Activated T-helper 2 cell treated with anti-CD3 and anti-CD28 coated beads, Interferon-gamma antibody, Interleukin-2, Interleukin-4, amounts not matched to agents 10 μg/mL and 5 μg/mL and 100 μg/mL, durations not matched to agents 14 hours and 24 hours and 36 hours (primary cell): ENCODE measurements around the gene SMIM3. TPM values are rescaled to one million over a fixed set of nuclear protein-coding genes. Genes with fewer than 3 reads are reported as not detected.
A peak's percentile ranks its signal among the peaks of the same experiment; 100 is the strongest.

Experiments
- DNase-seq: peaks from one replicate; pipeline ENCODE4 v3.0.0; 2021; ENCODE audit warnings: low spot score
- H3K27ac Mint-ChIP-seq: one replicate; pipeline ENCODE4 v1.8.0; 2021; ENCODE audit warnings: mixed read lengths
- H3K27me3 Mint-ChIP-seq: one replicate; pipeline ENCODE4 v1.8.0; 2021; ENCODE audit warnings: low read depth, mixed read lengths
- H3K36me3 Mint-ChIP-seq: one replicate; pipeline ENCODE4 v1.8.0; 2021; ENCODE audit warnings: low read depth, mixed read lengths
- H3K4me1 Mint-ChIP-seq: one replicate; pipeline ENCODE4 v1.8.0; 2021; ENCODE audit warnings: low read depth, mixed read lengths
- H3K4me3 Mint-ChIP-seq: one replicate; pipeline ENCODE4 v1.8.0; 2021; ENCODE audit warnings: low read depth, mild to moderate bottlenecking, moderate library complexity, mixed read lengths
- H3K9me3 Mint-ChIP-seq: one replicate; pipeline ENCODE4 v1.8.0; 2021; ENCODE audit warnings: mixed read lengths
- intact Hi-C: fragments of 100-400 bp; cut with micrococcal nuclease; formaldehyde crosslinking; loops from one replicate; pipeline ENCODE4 v1.15.1; 2023
- total RNA-seq: library from RNA; stranded (reverse); gene quantifications from 2 replicates; pipeline ENCODE4 v1.2.3, GENCODE V29; 2022

The SMIM3 gene
- total RNA-seq, 1 donor from 2014 or later, result 25.7 TPM

DNA sequence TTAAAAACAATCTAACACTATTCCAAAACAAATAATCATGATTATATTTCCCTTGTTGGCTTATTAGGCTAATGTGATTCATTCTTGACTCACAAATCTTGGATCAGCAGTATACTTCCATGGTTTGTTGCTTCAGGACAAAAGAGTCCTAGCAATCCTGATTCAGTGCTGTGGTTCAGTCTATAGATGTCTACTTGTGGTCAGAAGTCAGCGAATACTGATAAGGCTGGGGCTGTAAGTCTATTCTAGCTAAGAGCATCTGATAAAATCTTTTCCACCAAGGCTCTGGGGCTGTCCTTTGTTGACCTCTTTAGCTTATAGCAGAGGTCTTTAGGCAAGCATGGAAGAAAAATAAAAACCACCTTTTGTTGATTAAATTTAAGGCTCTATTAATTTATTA is 4.4 kb upstream of the SMIM3 start:
- peaks cover 14% of the 10 kb centered on the region for H3K36me3 Mint-ChIP-seq
- H3K27ac Mint-ChIP-seq, result peak overlapping the region; percentile 0
- no peak overlapping the region for H3K4me3 Mint-ChIP-seq
- intact Hi-C loops, result no loop called here
- DNase-seq, result no peak
- H3K27me3 Mint-ChIP-seq, result no peaks in the 10 kb centered on the region
- peaks cover 20% of the 10 kb centered on the region for H3K9me3 Mint-ChIP-seq
- H3K4me1 Mint-ChIP-seq, result peaks cover 43% of the 10 kb centered on the region

DNA sequence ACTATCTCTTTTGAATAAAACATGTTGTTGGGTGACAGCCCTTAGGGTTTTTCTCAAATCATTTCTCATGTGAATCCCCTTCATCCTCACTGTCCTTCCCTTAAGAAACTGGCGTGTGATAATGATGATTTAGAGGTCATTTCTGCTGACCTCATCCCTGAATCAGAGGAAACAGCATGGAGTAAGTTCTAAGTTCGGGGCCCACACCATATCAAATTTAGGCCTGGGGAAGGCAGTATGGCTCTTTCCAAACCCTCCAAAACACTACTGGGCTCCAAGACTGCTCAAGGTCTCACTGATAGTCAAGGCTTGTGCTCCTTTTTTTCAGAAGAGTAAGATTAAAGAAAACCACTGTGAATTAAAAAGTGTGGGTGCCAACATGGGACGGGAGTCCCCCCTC is 872 bp upstream of the SMIM3 start:
- no peaks in the 10 kb centered on the region for H3K9me3 Mint-ChIP-seq
- peaks cover 18% of the 10 kb centered on the region for H3K36me3 Mint-ChIP-seq
- H3K27ac Mint-ChIP-seq, result peak overlapping the region; percentile 59
- H3K4me3 Mint-ChIP-seq, result peak overlapping the region; percentile 100
- no peaks in the 10 kb centered on the region for H3K27me3 Mint-ChIP-seq
- intact Hi-C loops, result loop anchor here (2.0 kb wide), 2 partner anchors 19 to 35 kb away; partner anchors contain the start of gene DCTN4
- no peak for DNase-seq
- peaks cover 60% of the 10 kb centered on the region for H3K4me1 Mint-ChIP-seq

DNA sequence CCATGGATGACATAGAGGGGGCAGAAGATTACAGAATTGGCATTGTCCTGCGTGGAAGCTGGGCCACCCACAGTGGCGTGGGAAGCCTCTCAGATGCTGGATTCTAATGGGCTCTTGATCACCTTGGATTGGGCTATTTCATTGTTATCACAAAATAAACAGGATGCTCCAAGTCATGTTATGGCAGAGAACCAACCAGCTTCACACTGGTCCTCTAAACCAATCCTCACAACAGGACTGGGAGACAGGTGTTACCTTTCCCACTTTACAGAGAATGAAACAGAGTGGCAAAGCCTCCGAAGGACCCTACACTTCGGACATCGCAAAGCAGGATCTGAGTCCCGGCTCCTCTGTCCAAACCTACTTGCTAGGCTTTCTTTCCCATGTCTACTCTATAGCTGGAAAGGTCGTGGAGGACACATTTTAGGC is 455 bp upstream of the SMIM3 start:
- Mint-ChIP-seq H3K36me3 (peaks cover 21% of the 10 kb centered on the region), H3K4me3 (peak overlapping the region; percentile 100), H3K9me3 (no peaks in the 10 kb centered on the region), H3K4me1 (peaks cover 64% of the 10 kb centered on the region), H3K27me3 (no peaks in the 10 kb centered on the region), H3K27ac (peak overlapping the region; percentile 59)
- intact Hi-C loops, result loop anchor here (2.0 kb wide), 2 partner anchors 19 to 35 kb away; partner anchors contain the start of gene DCTN4
- no peak for DNase-seq

DNA sequence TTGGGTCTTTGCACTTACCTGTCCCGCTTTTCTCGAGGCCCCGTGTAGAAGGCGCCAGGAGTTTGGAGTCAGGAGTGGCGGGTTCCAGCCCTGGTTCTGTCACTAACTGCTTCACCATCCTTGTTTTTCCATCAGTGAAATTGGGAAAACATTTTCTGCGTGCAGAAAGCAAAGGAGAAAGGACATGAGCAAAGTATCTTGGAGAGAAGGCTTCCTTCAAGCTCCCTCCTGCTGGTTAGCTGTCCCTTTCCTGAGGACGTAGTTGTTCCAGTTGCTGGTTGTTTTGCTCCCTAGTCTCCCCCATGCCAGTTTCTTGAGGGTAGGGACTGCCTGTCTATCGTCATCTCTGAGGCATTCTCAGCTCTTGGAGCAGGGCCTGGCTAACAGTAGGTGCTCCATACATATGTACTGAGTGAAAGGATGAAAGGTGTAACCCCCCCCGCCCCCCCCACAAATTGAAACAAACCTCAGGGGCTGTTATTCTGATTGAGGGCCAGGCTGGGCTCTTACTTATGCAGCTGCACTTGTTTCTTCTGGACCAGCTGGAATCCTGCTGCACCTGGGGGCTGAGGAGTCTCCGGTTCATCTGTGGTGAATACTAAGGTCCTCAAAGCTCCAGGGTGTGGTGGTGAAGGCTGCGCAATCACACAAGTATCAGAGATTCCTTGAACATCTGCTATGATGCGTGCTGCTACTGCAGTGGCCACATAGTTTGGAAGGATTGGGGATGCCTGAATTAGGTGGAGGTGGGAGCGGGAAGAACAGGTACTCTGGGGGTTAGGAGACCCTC is 1.0 kb downstream of the SMIM3 start:
- H3K27ac Mint-ChIP-seq, result peak overlapping the region; percentile 95
- no peak for DNase-seq
- intact Hi-C loops, result loop anchor here (1.0 to 5.0 kb wide), 7 partner anchors 11 to 313 kb away; partner anchors contain the start of genes DCTN4 and RBM22
- no peaks in the 10 kb centered on the region for H3K9me3 Mint-ChIP-seq
- peak overlapping the region; percentile 100 for H3K4me3 Mint-ChIP-seq
- H3K36me3 Mint-ChIP-seq, result peaks cover 25% of the 10 kb centered on the region
- peaks cover 61% of the 10 kb centered on the region for H3K4me1 Mint-ChIP-seq
- H3K27me3 Mint-ChIP-seq, result no peaks in the 10 kb centered on the region

DNA sequence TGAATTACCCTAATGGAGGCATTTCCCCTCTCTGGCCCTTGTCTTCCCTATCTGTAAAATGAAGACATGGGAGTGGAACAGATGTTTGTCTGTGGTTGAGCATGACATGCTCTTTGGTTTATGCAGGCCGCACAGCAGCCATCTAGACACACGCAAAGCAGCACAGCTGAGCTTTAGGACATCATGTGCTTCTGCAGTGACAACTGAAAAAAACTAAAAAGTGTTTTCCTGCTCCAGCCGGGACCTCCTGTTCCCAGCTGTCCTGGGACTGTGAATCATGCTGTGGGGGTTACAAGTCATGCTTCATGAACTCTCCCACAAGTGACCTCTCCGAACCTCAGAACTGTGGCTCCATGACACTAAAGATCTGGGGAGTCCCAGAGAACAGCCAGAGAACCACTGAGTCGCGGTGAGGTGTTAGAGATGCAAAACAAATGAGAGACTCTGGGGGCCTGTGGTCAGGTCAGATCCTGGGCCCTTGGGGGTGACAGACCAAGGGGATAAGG is 1.7 kb downstream of the SMIM3 start:
- intact Hi-C loops, result loop anchor here (1.0 to 5.0 kb wide), 5 partner anchors 10 to 312 kb away; partner anchors contain the start of gene RBM22
- Mint-ChIP-seq H3K4me1 (peaks cover 64% of the 10 kb centered on the region), H3K9me3 (no peaks in the 10 kb centered on the region), H3K4me3 (peak overlapping the region; percentile 100), H3K27ac (peak overlapping the region; percentile 63), H3K27me3 (no peaks in the 10 kb centered on the region), H3K36me3 (peaks cover 29% of the 10 kb centered on the region)
- DNase-seq, result no peak

DNA sequence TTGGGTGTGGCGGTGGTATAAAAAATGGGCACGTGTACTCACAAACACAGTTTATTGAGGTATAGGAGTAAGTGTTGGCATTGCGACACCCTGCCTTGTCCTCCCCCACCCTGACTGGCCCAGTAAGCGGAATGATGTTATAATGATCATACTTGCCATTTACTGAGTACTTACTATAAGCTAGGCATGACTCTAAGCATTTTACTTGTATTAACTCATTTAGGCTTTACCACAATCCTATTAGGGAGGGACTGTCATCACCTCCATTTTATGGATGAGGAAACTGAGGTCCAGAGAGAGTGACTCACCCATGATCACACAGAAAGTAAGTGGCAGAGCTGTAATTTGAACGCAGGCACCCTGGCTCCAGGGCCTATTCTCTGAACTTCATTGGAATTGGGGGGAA is 2.3 kb downstream of the SMIM3 start:
- H3K36me3 Mint-ChIP-seq, result peaks cover 33% of the 10 kb centered on the region
- peaks cover 61% of the 10 kb centered on the region for H3K4me1 Mint-ChIP-seq
- intact Hi-C loops, result loop anchor here (1.0 to 5.0 kb wide), 5 partner anchors 9 to 311 kb away; partner anchors contain the start of gene RBM22
- peak overlapping the region; percentile 100 for H3K4me3 Mint-ChIP-seq
- peaks cover 1% of the 10 kb centered on the region for H3K9me3 Mint-ChIP-seq
- H3K27ac Mint-ChIP-seq, result peak overlapping the region; percentile 63
- H3K27me3 Mint-ChIP-seq, result no peaks in the 10 kb centered on the region
- DNase-seq, result no peak

DNA sequence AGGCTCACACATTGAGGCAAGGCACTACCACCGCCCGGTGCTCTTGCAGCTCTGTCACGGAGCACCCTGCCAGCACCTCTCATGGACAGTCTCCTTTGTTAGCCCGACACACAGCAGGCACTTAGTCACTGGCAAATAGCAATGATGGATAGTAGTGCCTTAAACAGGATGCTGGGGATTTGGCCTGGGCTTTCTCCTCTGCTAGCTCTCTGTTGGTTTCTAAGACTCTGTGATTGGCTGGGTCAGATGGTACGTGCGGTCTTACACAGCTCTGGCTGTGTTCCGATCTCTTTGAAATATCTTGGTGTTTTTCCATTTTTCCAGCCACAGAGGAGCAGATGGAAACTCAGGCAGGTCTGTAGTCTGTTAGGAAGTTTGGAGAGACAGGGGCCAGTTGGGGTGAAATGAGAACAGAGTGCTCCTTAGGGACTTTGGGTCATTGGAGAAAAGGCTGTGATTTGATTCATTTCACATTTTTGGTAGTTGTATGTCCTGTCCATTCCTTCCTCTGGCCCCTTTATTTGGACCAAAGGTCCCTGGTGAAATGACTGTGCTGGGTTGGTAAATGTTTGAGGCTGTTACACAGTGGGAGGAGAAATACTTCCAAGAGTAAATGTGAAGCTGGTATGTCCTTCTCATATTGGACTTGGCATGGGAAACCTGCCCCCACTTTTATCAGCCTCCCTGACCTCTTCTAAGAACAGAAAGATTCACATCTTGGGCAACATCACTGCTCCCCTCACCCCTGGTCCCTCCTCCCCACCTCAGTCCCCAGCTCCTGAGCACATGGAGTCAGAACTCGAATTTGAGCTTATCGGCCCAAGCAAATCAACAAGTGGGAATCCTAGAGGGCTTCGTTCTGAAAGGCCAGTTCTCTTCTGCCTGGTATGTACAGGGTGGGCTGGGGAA is 3.4 kb downstream of the SMIM3 start:
- H3K4me1 Mint-ChIP-seq, result peaks cover 65% of the 10 kb centered on the region
- intact Hi-C loops, result loop anchor here (2.0 to 5.0 kb wide), 4 partner anchors 220 to 371 kb away; no protein-coding TSS in a partner anchor
- peak overlapping the region; percentile 57 for H3K4me3 Mint-ChIP-seq

DNA sequence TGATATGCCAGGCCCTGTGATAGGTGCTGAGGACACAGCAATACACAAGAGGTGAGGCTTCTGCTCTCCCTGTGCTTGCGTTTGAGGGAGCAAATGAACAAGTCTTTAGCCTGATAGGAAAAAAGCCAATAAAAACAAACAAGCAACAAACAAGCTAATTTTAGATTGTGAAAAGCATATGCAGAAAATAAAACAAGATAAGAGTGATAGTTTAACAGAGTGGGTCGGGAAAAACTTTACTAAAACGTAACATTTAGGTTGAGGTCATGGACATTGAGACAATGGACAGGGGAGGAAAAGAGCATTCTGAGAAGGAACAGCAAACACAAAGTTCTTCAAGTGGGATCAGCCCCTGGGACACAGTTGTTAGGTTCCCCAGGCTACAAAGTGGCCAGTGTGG is 4.3 kb downstream of the SMIM3 start:
- peaks cover 48% of the 10 kb centered on the region for H3K36me3 Mint-ChIP-seq
- H3K27ac Mint-ChIP-seq, result peak overlapping the region; percentile 85
- H3K4me1 Mint-ChIP-seq, result peaks cover 69% of the 10 kb centered on the region
- DNase-seq, result no peak
- H3K9me3 Mint-ChIP-seq, result peaks cover 5% of the 10 kb centered on the region
- intact Hi-C loops, result loop anchor here (1.0 to 5.0 kb wide), 6 partner anchors 25 to 370 kb away; no protein-coding TSS in a partner anchor
- no peaks in the 10 kb centered on the region for H3K27me3 Mint-ChIP-seq
- peak overlapping the region; percentile 57 for H3K4me3 Mint-ChIP-seq

More for the DNA sequence above, 3.4 kb downstream of the SMIM3 start:
- Mint-ChIP-seq H3K27me3 (no peaks in the 10 kb centered on the region), H3K9me3 (peaks cover 5% of the 10 kb centered on the region), H3K27ac (peak overlapping the region; percentile 85), H3K36me3 (peaks cover 42% of the 10 kb centered on the region)
- no peak for DNase-seq

DNA sequence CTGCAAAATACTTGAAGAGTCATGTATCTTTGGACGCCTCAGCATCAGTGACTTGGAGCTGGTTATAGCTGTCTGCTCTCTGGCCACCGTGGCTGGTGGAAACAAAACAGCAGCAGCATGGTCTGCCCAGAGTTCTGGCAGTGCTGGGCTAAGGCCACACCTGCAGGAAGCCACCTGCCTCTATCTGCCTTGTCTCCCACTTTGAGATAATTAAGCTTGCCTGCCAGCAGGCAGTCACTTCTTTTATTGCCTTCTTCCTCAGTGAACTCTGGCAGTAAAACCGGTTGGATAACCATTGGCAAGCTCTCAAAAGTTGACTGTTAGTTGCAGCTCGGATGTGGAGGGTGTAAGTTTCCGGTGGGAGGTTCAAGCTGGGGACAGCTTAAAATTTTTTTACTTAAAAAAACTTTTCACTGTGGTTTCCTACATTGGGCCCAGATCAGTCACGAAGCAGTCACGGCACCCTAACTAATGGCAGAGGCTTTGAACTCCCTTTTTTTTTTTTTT is 4.9 kb downstream of the SMIM3 start:
- peaks cover 48% of the 10 kb centered on the region for H3K36me3 Mint-ChIP-seq
- peaks cover 65% of the 10 kb centered on the region for H3K4me1 Mint-ChIP-seq
- no peaks in the 10 kb centered on the region for H3K27me3 Mint-ChIP-seq
- DNase-seq, result peak; percentile 69
- H3K9me3 Mint-ChIP-seq, result peaks cover 5% of the 10 kb centered on the region
- H3K27ac Mint-ChIP-seq, result peak overlapping the region; percentile 85
- intact Hi-C loops, result loop anchor here (1.0 to 5.0 kb wide), 6 partner anchors 25 to 369 kb away; no protein-coding TSS in a partner anchor
- H3K4me3 Mint-ChIP-seq, result peak overlapping the region; percentile 57

DNA sequence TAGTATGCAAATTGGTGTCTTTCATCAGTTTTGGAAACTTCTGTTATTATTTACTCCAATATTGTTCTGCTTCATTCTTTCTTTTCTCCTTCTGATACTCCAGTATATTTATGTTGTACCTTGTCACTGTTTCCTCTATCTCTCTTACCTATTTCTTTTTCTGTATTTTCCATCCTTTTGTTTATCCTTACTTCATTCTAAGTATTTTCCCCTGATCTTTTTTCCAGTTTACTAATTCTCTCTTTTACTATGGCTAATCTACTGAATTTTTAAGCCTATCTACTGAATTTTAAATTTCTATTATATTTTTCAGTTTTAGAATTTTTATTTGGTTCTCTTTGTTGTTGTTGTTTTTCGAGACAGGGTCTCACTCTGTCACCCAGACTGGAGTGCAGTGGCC is 7.4 kb downstream of the SMIM3 start:
- intact Hi-C loops, result no loop called here
- H3K9me3 Mint-ChIP-seq, result peaks cover 5% of the 10 kb centered on the region
- peaks cover 44% of the 10 kb centered on the region for H3K36me3 Mint-ChIP-seq
- peak overlapping the region; percentile 44 for H3K27ac Mint-ChIP-seq
- DNase-seq, result no peak
- no peaks in the 10 kb centered on the region for H3K27me3 Mint-ChIP-seq
- no peak overlapping the region for H3K4me3 Mint-ChIP-seq
- H3K4me1 Mint-ChIP-seq, result peaks cover 71% of the 10 kb centered on the region

DNA sequence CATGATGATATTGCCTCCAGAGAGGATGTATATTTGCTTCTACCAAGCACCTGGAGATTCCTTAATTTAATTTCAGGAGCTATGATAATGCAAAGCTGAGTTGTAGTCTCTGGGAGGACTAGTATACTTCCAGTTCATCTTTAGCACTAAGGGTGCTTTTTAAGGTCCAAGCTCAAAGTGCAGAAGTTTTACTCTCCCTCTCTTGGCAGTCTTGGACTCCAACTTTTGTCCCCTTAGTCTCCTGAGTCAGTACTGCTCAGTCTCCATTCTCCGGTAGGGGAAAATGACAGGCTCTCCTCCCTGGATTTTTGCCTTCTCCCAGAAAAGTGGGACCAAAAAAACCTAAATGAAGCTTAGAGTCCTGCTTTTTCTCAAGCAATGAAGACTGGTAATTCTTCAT is 8.3 kb downstream of the SMIM3 start:
- Mint-ChIP-seq H3K4me3 (no peak overlapping the region), H3K27ac (no peak overlapping the region), H3K4me1 (peaks cover 68% of the 10 kb centered on the region), H3K36me3 (peaks cover 41% of the 10 kb centered on the region), H3K27me3 (no peaks in the 10 kb centered on the region), H3K9me3 (peaks cover 5% of the 10 kb centered on the region)
- DNase-seq, result no peak
- intact Hi-C loops, result no loop called here

DNA sequence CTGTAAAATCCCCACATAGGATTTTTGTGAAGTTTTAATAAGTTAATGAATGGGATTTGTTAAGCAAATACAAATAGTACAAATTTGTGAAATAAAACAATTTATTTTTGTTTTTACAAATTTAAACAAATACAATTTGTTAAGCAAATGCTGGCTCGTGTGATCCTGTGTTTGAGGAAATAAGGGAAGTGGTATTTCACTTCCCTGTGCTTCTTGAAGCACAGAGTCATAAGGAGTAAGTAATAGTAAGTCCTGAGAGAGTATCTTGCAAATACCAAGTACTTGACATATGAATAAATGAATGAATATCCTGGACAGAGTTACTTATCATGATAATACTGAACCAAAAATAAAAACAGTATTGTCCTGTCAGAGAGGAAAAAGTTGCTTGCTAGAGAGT is 9.1 kb downstream of the SMIM3 start:
- DNase-seq, result no peak
- H3K4me3 Mint-ChIP-seq, result no peak overlapping the region
- intact Hi-C loops, result no loop called here
- H3K27me3 Mint-ChIP-seq, result no peaks in the 10 kb centered on the region
- no peak overlapping the region for H3K27ac Mint-ChIP-seq
- peaks cover 38% of the 10 kb centered on the region for H3K36me3 Mint-ChIP-seq
- peaks cover 5% of the 10 kb centered on the region for H3K9me3 Mint-ChIP-seq
- H3K4me1 Mint-ChIP-seq, result peaks cover 62% of the 10 kb centered on the region
